LoVo (cell line): Measurements from ENCODE around the gene MAP4K4.

Source experiments
- DNase-seq: peaks from one replicate; pipeline ENCODE4 v3.0.0-alpha.2; 2016; ENCODE audit warnings: low spot score

MAP4K4 gene

GRCh38 chr2:101793277-101793969 lies 95.9 kb downstream of the MAP4K4 start:
- DNase-seq: no peak

- no peak for DNase-seq
Observed at GRCh38 chr2:101794141-101794540, 96.6 kb downstream of the MAP4K4 start.

- DNase-seq: no peak
Observed at GRCh38 chr2:101795033-101795432, 97.5 kb downstream of the MAP4K4 start.

- DNase-seq: no peak
Observed at GRCh38 chr2:101796825-101797600, 99.5 kb downstream of the MAP4K4 start.

GRCh38 chr2:101801496-101801895 lies 104.0 kb downstream of the MAP4K4 start:
- DNase-seq: no peak

GRCh38 chr2:101802329-101802728 lies 104.8 kb downstream of the MAP4K4 start:
- DNase-seq: no peak

- DNase-seq: no peak
Observed at GRCh38 chr2:101803128-101803527, 105.6 kb downstream of the MAP4K4 start.

GRCh38 chr2:101803945-101804696 lies 106.6 kb downstream of the MAP4K4 start:
- DNase-seq: no peak

- no peak for DNase-seq
Observed at GRCh38 chr2:101805152-101806088, 107.9 kb downstream of the MAP4K4 start.

GRCh38 chr2:101806123-101806522 lies 108.6 kb downstream of the MAP4K4 start:
- peak; percentile 19 for DNase-seq

GRCh38 chr2:101806701-101807100 lies 109.2 kb downstream of the MAP4K4 start:
- no peak for DNase-seq

GRCh38 chr2:101807242-101807641 lies 109.7 kb downstream of the MAP4K4 start:
- no peak for DNase-seq

GRCh38 chr2:101808006-101808562 lies 110.6 kb downstream of the MAP4K4 start:
- no peak for DNase-seq

GRCh38 chr2:101809698-101810097 lies 112.2 kb downstream of the MAP4K4 start:
- DNase-seq: no peak

- DNase-seq: no peak
Observed at GRCh38 chr2:101811226-101812015, 113.9 kb downstream of the MAP4K4 start.

- no peak for DNase-seq
Observed at GRCh38 chr2:101812226-101812625, 114.7 kb downstream of the MAP4K4 start.

GRCh38 chr2:101814752-101815151 lies 117.2 kb downstream of the MAP4K4 start:
- DNase-seq: no peak

GRCh38 chr2:101815154-101815553 lies 117.6 kb downstream of the MAP4K4 start:
- DNase-seq: no peak

- DNase-seq: no peak
Observed at GRCh38 chr2:101815739-101816391, 118.4 kb downstream of the MAP4K4 start.

GRCh38 chr2:101816598-101816997 lies 119.1 kb downstream of the MAP4K4 start:
- no peak for DNase-seq
